NCI-H1930 (cell line): ENCODE data around the gene MGAT4C.
A peak's percentile ranks its signal among the peaks of the same experiment; 100 is the strongest.
"Not testable (repeated sequence)": the region's sequence is repeated elsewhere in the genome, so short reads cannot be mapped to it uniquely, and the experiment has no call there.

ENCODE experiments used
- DNase-seq, 2 experiments: peaks; one replicate each; lab custom pipeline; 2025; lab: John Stamatoyannopoulos, UW

MGAT4C gene

GRCh38 chr12:86256163-86256562 lies at the start of gene MGAT4C:
TSS of gene MGAT4C (minus strand) at chr12:86256391.
- peak; percentile 80 to 84 for DNase-seq

DNA sequence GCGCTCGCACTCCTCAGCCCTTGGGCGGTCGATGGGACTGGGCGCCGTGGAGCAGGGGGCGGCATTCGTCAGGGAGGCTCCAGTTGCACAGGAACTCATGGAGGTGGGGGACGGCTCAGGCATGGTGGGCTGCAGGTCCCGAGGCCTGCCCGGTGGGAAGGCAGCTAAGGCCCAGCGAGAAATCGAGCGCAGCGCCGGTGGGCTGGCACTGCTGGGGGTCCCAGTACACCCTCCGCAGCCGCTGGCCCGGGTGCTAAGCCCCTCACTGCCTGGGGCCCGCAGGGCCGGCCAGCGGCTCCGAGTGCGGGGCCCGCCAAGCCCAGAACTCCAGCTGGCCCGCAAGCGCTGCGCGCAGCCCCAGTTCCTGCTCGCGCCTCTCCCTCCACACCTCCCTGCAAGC lies 40.2 kb upstream of the MGAT4C start:
- DNase-seq = not testable (repeated sequence)

DNA sequence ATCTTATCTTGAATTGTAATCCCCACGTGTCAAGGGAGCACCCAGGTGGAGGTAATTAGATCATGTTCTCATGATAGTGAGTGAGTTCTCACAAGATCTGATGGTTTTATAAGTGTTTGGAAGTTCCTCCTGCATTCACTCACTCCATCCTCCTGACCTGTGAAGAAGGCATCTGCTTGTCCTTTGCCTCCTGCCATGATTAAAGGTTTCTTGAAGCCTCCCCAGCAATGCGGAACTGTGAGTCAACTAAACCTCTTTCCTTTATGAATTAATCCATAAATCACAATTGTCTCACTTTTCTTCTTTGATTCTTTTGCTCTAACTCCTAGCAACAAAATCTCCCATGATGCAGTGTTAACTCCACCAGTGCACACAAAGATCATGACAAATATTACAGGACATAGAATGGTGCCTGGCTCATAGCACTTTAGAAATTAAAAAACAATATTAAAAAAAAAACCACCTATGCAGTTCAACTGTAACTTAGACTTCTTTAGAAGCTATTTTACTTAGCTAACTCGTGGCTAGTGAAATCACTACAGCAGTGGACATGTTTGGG lies 37.6 kb upstream of the MGAT4C start:
- DNase-seq = no peak

GRCh38 chr12:86292480-86292879 lies 36.3 kb upstream of the MGAT4C start:
- DNase-seq = no peak

GRCh38 chr12:86290615-86291014 lies 34.4 kb upstream of the MGAT4C start:
- DNase-seq = no peak

- no peak for DNase-seq
These were observed 29.9 kb upstream of the MGAT4C start for GRCh38 chr12:86286119-86286518.

DNA sequence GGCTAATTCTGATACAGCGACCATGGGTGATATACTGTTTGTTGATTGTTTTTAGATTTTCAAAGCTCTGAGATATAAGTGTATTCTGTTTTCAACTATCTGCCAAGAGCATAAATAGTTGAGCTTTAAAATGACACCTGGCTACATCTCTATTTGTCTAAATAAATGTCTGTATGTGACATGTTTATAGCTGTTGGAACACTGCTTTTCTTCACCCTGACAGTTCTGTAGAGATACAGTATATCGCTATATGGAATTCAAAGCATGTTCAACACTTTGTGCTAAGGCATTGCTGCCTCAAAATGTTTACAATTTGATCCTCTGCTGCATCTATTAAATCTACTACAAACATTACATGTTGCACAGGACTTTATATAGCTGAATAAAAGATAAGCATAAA lies 27.4 kb upstream of the MGAT4C start:
- no peak for DNase-seq

DNA sequence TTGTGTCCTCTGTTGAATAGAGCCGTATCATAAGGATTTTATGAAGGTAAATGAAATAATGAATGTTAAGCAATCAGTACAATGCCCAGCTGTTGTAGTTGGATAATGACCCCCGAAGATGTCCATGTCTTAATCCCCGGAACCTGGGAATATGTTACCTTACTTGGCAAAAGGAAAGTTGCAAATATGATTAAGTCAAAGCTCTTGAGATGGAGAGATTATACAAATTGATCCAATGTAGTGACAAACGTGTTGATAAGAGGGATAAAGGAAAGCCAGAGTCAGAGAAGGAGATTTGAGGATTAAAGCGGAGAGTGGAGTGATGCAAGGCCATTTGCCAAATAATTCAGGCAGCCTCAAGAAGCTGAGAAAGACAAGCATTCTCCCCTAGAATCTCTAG lies 19.2 kb upstream of the MGAT4C start:
- no peak for DNase-seq

DNA sequence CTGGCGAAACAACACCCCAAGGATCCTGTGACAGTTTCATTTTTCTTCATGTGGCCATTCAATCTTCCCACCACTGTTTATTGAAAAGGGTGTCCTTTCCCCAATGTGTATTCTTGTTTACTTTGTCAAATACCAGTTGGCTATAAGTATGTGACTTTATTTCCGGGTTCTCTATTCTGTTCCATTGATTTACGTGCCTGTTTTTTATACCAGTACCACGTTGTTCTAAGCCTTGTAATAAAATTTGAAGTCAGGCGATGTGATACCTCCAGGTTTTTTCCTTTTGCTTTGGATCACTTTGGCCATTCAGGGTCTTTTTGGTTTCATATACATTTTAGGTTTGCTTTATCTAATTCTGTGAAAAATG lies 9.1 kb upstream of the MGAT4C start:
- DNase-seq = no peak

DNA sequence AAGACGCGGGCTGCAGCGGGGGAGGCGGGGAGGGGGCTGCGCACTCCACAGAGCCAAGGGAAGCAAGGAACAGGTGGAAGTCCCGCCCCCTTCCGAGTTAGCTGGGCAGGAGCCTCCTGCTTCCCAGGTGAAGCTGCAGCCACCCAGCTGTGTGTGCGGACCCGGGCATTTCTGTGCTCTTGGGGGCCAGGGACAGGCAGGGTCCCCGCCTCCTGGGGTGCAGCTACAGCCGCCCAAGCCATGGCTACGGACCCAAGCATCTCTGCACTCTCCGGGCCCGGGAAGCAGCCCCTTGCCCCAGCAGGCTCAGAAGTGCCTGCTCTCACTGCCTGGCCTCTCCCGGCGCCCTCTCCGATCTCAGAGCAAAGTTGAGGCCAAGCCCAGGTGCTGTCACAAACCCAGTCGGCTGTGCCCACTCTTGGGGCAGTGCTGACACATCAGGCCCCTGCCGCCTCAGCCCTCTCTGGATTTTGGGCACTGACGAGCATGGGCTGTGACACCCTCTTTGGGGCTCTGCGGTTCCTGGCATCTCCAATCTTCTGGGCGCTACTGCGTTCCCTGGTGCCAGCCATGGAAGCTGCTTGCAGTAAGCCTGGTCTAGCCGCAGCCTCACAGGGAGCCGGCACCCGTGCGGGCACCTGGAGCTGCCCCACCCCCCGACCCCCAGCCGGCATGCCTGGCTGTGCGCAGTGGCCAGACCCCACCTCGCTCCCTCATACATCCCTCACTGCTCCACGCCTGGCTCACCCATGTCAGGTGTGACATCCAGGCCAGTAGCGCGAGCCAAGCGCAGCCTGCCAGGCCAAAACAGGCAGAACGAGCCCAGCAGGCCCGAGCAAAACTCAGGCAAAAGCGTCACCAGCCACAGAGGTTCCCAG lies 8.5 kb upstream of the MGAT4C start:
- DNase-seq = no peak

DNA sequence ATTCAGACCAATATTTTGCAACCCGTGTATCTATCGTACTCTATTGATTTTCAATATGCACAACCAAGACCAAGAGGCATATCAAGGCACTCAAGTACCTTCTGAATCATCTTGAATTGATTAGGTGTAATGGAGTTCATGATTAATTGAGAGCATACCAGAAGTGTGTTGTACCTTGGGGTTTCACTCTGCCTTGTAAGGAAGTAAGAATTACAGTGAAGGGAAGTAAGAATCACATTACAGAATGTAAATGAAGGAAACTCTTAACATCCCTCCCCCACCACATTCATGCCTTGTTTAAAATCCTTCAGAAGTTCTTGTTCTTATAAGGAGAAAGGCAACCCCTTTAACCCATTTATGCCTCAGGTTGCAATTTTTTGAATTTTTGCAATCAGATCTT lies 5.4 kb upstream of the MGAT4C start:
- no peak for DNase-seq

- DNase-seq = no peak
These were observed 5.0 kb upstream of the MGAT4C start for GRCh38 chr12:86261142-86261541.

DNA sequence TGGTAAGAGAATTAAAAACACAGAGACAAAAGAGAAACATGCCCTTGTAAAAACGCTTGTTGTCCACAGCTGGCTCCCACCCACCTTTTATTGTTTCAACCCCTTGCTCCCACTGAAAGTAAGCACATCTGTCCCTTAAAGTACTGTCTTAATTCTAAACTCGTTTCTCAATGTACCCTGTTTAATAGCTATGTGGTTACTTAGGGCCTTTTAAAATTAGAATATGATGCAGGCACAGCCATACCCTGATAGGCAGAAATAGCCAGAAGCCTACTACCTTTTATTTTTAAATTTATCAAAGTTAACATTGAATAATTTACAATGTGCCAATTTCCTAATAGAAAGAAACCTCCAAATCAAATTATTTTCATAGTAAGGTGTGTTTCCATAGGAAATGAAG lies 4.0 kb upstream of the MGAT4C start:
- DNase-seq = no peak

GRCh38 chr12:86257134-86257533 lies 943 bp upstream of the MGAT4C start:
- DNase-seq = no peak

DNA sequence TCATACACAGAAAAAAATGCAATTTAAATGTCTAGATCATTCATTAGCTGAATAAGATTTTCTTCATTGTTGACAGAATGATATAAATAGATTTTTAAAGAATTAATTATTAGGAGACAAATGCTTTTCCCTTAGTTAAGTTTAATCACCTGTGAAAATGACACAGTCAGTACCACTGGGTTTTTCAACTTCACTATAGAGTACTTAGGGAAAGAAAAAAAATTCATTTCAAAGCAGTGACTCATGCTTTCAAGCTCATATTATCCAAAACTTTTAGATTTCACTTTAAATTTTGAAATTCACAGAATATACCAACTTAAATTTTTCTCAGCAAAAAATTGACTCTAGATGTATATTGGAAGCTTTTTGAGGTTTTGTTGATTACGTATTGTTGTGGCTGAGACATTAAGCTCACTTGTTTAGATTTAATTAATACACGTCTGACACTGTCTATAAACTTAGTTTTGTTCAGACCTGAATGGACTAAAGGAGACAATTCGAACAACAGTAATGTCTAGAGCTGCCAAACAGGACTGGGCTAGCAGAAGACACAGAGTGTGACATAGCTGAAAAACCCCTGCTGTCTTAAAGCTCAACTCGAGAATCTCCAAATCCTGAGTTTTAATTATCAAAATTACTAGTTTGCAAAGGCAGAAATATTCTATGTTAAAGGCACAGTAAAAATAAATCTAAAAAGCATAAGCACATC lies 1.6 kb downstream of the MGAT4C start:
- no peak for DNase-seq

DNA sequence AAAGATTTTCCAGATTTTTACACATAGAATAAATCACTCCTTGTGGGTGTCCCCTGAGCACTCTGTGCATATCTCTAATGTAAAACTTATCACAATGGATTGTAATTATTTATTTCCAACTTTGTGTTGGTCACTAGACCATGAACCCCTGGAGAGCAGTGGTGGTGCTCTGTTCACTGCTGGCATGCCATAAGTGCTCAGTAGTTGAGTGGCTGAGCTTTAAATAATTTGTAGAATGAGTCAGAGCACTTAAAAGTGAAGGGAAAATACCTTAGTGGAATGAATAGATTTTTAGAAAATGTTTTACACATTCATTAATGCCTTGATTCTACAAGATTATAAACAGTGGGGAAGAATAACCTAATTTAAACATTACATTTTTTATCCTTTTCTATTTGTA lies 6.3 kb downstream of the MGAT4C start:
- no peak for DNase-seq

- DNase-seq = no peak
These were observed 6.9 kb downstream of the MGAT4C start for GRCh38 chr12:86249276-86249675.

- no peak for DNase-seq
These were observed 8.3 kb downstream of the MGAT4C start for GRCh38 chr12:86247871-86248270.

GRCh38 chr12:86241600-86241999 lies 14.6 kb downstream of the MGAT4C start:
- DNase-seq = no peak

- no peak for DNase-seq
These were observed 21.8 kb downstream of the MGAT4C start for GRCh38 chr12:86234316-86234855.

GRCh38 chr12:86233126-86233525 lies 23.1 kb downstream of the MGAT4C start:
- DNase-seq = no peak

- no peak for DNase-seq
These were observed 25.6 kb downstream of the MGAT4C start for GRCh38 chr12:86230516-86231146.
